Right ventricle myocardium superior (tissue), 1 donor: ENCODE data around the gene CTRB2. TPM values are rescaled to one million over a fixed set of nuclear protein-coding genes. Genes with fewer than 3 reads are reported as not detected.
"Not testable (repeated sequence)": the region's sequence is repeated elsewhere in the genome, so short reads cannot be mapped to it uniquely, and the experiment has no call there.

Experiments used
- ATAC-seq: fragments of 200-7000 bp; cut with Tn5 transposase; one replicate; pipeline ENCODE4 v1.9.1; 2020; ENCODE audit warnings: mild to moderate bottlenecking; ENCODE audit not compliant: poor library complexity
- DNase-seq: peaks from one replicate; pipeline ENCODE4 v3.0.0-alpha.2; 2020
- intact Hi-C: fragments of 100-400 bp; cut with DNase I; formaldehyde crosslinking; loops from one replicate; pipeline ENCODE4 v1.11.2; 2022
- total RNA-seq: library from RNA; stranded (reverse); fragmentation: NEBNext Ultra II Directional; extraction: Animal tissue kit (Norgen Biotek cat#: 25700); gene quantifications from one replicate; pipeline ENCODE4 v1.2.1, GENCODE V29; 2021
- donor health status: DM: no; HTN: yes; CAD: no; lungs with severe emphysema.

CTRB2 gene
- total RNA-seq, 1 donor from 2014 or later, result not detected

DNA sequence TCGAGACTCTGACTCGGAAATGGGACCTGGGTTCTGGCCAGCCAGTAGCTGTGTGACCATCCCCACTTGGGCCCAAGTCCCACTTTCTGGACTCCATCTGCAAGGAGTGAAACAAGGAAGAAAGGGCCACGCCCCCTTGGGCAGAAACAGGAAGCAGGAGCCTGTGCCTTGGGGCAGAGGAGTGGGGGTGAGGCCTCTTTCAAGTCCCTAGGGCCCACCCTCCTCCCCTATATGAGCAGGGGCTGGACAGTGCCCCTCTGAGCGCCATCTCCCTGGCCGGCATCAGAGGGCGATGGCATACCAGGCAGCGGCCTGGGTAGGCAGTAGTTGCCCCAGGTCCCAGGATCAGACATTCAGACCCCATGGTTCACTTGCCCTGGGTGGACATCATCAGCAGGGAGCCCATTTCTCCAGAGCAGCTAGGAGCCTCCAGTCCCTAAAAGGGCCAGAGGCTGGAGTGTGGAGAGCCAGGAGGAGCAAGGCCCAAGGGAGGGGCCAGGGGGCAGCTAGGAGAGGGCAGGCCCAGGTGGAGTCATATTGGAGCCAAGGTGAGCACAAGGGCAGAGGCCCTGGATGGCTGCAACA, 37.4 kb upstream of the CTRB2 start:
- ATAC-seq (no peak), DNase-seq (peak; percentile 74)
- intact Hi-C loops, result no loop called here

DNA sequence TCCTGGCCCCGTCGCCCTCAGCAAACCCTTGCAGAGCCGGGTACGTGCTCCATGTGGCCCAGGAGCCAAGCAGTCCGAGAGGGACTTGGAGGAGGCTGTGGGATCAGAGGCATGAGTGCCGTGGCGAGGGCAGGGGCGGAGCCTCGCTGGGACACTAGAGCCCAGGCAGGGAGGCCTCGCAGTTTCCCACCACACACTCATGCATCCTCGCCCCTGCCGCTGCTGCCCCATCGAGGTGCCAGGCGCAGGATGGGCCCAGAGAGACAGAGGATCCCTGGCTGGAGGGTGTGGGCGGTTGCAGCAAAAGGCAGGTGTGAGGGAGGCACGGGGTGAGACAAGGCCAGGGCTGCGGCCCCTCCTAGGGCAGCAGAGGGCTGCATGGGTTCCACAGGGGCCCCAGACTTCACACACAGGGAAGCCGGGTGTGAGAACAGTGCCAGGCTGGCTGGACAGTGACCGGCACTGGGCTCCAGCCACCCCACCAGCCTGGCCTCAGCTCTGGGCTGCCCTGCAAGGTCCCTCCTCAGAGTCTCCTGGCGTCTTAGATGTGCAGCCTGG, 36.8 kb upstream of the CTRB2 start:
- intact Hi-C loops, result no loop called here
- DNase-seq (no peak), ATAC-seq (no peak)

DNA sequence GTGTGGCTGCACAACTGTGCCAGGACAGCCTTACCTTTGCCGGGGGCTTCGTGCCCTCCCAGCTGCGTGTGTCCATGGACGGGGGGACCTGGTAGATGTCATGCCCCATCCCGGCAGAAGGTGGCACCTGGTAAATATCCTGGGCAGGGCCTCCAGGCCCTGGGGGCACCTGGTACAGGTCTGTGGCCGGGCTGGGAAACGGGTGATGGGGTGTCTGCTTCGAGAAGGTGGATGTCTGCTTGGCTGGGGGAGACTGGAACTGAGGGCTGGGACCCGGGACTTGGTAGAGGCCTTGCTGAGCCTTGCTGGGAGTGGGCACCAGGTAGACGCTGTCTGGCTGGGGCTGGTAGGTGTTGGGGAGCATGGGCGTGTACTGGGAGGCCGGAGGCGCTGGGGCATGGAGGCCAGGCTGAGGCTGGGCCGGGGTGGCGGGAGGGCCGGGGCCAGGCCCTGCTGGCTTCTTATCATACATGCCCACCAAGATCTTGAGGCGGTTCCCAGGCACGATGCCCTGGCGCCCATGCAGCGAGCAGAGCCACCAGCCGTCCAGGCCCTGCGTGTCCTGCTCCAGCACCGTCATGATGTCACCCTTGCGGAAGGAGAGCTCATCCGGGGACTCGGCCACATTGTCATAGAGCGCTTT, 35.6 kb upstream of the CTRB2 start:
- ATAC-seq, DNase-seq, intact Hi-C loops: not testable (repeated sequence)

DNA sequence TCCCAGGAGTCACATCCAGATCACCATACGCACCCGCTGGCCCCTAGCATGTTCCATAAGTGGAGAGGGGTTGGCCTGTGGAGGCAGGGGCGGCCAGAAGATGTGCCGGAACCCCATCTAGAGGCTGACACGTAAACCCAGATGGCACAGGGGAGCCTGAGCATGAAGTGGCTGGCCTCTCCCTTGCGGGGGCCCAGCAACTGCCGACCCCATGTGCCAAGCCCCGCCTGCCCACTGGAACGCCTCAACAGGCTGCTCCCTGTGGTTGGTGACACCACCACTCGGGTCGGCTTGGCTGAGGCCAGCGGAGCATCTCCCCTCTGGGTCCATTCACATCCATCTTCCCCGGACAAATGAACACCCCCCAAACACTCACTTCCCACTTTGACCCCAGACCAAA, 35.0 kb upstream of the CTRB2 start:
- DNase-seq (no peak), ATAC-seq (no peak)
- intact Hi-C loops, result no loop called here

DNA sequence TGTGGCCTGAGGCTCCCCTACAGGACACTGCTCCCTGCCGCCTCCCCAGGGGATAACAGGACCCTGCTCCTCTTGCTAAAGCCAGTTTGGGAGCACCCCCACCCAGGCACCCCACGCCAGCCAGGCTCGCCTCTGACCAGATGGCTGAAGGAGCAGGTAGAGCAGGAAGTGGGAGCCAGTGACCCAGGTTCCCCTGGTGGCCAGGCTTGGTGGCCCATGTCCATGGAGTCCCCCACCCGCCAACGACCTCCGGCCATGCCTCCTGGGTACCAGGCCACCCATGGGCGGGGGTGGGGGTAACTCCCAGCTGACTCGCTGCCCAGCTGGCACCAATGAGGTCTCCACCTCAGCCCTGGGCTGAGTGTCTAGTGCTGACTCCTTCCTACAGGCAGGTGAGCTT, 34.5 kb upstream of the CTRB2 start:
- ATAC-seq, result no peak
- intact Hi-C loops, result no loop called here
- no peak for DNase-seq

DNA sequence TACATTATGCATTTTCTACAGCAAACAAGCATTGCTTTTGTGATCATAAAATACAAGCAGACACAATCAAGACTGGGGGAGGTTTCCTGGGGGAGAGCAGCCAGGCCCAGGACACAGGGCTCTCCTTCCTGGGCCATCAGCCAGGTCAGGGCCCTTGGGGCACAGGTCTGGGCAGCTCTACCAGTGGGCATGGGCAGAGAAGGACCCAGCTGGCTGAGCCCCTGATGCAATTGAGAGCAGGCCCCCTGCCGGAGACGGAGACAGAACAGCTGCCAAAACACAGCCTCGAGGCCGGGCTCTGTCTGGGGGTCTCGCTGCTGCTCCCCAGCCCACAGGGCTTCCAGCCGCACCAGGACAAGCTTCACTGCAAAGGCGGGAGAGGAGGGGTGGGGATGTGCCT, 33.7 kb upstream of the CTRB2 start:
- ATAC-seq, DNase-seq, intact Hi-C loops: not testable (repeated sequence)

DNA sequence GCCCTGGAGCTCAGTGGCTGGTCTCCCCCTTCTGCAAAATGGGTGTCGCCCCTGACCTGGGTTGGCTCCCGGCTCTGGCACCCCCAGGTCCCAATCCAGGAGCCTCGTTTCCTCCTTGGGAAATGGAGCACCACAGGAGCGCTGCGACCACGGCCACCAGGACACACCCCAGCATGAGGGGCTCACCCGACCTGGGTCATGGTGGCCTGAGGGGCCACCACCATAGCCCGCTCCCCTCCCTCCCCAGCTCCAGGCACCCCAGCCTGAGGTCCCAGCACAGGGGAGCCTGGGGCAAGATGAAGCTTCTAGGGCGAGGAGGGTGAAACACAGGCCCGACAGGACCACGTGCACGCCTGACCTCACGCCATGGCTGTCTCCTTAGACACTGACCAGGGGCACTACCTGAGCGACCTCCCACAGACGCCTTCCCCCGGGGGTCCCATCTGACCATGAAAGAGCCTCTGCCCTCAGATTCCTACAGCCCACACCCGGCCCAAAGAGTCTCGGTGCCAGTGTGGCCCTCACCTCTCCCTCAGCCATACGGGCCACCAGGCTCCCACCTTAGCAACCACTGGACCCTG, 32.7 kb upstream of the CTRB2 start:
- DNase-seq, result no peak
- ATAC-seq, result no peak
- intact Hi-C loops, result no loop called here

DNA sequence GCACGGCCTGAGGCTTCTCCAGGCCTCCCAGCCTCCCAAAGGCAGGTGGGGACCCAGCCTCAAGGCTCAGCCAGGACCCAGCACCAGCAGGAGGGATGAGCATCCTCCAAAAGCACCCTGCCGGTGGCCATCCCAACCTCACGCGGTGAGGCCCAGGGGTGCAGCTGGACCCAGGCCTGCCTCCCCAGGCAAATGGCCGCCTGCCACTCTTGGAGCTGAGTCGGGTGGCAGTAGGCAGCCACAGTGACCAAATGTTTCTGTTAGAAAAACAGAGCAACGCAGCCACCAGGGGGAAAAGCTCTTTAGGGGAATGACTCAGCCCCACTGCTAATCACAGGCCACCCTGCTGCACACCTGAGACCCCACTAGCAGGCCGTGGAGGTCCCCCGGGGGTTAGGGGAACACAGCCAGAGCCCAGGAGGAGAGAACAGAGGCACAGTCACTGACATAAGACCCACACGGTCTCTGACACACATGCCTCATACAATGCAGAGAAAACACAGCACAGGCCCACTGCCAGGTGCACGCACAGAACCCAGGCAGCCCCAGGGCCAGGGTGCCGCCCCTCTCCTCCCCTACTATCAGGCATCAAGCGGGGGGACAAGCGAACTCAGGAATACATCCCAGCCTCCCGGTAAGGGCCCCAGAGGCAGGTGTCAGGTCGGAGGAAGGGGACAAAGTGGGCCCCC, 32.0 kb upstream of the CTRB2 start:
- ATAC-seq, result peak; percentile 21
- no peak for DNase-seq
- intact Hi-C loops, result no loop called here

DNA sequence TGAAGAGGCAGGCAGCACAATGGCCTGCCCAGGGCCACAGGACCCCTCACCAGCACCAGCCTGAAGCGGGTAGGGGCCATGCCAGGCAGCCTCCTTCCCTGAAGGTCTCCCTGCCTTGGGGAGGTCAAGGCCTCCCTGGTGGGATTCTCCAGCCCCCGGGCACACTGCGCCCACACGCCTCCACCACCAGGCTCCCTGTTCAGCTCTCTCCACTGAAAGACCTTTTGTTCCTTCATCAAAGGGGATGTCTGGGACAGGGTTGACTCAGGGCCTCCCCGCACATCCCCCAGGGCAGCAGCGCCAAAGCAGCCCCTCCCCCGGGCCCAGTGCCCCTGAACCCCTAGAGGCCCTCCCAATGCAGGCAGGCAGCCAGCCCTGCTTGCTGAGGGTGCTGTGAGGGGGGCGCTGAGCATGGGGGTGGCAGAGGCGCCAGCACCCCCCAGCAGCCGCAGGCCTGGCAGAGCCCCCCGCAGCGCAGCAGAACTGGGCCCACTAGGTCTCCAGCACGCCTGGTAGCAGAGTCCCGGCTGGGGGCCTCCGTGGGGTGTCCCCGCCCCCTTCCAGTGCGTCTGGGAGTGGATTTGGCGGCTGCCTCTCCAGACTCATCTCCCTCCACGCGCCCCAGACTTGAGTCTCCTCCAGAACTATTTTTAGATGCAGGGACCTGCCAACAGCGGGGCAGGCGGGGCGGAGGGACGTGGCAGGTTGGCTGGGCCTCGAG, 31.3 kb upstream of the CTRB2 start:
- intact Hi-C loops, result no loop called here
- ATAC-seq, result peak; percentile 81
- DNase-seq, result peak; percentile 86

DNA sequence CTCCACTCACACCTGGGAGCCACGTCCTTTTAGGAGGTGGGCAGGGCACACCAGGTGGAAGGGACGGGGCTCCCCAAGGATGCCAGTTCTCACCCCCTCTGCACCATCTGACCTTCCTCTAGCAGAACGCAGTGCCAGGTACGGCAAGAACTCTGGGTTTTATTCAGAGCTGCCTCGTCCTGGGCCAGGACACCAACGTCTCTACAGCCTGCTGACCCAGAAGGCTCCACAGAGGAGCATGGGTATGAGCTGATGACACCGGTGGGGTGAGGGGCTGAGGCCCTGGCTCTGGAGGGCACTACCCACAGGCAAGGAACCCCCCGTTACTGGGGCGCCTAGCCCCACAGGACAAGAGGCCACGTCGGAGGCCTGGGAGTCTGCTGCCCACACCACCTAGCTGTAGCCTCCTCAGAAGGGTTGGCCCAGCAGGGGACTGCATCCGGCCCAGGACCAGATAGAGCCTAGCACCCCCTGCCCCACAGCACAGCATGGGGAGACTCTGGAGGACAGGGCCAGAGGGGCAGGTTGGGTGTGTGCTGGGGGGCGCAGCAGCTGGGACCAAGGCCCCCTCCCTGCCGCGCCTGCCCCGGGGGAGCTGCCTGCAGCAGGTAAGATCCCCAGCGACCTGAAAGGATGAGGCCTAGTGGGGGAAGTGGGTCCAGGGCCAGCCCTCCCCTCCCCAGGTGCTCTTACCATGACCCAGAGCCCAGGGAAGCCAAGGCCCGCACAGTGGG, 30.6 kb upstream of the CTRB2 start:
- ATAC-seq (no peak), DNase-seq (no peak)
- intact Hi-C loops, result no loop called here

DNA sequence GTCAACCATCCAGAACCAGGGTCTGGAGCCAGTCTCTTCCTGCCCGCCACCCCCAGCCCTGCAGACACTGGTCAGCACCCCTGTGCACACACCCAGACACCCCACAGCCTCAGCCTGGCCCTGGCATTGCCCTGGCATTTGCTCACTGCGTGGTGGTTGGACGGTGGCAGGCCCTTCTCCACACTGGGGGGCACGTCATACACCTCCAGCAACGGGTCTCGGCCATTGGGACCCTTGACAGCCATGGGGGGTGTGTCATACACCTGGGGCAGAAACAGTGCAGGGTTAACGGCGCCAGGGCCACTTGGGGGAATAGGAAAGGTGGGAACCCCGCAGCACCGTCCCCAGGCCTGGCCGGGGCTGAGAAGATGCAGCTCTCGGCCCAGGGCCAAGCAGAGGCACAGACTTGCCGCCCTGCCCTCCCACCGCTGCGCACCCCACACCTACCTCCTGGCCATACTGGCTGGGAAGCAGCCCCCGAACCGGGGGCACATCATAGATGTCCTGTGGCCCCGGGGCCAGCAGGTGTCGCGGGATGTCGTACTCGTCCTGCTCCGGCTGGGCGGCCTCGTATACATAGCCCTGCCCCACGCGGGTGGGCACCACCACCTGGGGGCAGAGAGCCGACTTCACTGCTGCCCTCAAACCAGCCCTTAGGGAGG, 29.9 kb upstream of the CTRB2 start:
- intact Hi-C loops, result no loop called here
- DNase-seq (no peak), ATAC-seq (no peak)

DNA sequence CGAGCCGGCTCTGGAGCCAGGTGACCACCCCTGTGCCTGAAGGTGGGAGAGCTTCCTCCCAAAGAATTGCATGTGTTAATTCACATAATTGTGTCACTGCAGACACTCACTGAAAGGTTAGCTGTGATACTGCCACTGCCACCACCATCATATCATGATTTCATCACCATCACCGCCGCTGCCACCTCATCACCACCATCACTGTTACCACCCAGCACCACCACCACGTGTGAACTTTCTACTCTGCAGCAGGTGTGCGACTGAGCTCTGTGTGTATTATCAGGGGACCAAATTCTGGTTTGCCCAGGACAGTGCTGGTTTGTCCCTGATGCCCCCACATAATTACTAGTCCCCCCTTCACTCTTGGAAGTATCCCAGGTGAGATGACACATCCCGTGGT, 29.3 kb upstream of the CTRB2 start:
- no peak for DNase-seq
- ATAC-seq, result no peak

DNA sequence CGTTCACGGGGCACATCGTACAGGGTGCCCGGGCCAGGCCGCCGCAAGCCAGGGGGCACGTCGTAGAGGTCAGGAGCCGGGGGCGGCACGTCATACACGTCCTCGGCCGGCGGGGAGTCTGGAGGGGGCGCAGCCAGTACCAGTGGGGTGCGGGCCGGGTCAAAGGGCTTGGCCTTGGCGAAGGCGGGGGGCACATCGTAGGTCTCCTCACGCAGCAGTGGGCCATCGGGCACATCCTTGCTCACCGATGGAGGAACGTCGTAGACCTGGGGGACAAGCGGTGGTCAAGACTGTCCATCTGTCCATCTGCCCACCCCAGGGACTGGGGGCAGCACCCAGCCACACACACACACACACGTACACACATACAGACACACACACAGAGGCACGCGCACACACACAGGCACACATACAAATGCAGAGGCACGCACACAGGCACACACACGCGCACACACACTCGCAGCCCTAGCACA, 28.8 kb upstream of the CTRB2 start:
- ATAC-seq, result no peak
- DNase-seq, result no peak
- intact Hi-C loops, result no loop called here

More for the DNA sequence above, 29.3 kb upstream of the CTRB2 start:
- intact Hi-C loops, result no loop called here

DNA sequence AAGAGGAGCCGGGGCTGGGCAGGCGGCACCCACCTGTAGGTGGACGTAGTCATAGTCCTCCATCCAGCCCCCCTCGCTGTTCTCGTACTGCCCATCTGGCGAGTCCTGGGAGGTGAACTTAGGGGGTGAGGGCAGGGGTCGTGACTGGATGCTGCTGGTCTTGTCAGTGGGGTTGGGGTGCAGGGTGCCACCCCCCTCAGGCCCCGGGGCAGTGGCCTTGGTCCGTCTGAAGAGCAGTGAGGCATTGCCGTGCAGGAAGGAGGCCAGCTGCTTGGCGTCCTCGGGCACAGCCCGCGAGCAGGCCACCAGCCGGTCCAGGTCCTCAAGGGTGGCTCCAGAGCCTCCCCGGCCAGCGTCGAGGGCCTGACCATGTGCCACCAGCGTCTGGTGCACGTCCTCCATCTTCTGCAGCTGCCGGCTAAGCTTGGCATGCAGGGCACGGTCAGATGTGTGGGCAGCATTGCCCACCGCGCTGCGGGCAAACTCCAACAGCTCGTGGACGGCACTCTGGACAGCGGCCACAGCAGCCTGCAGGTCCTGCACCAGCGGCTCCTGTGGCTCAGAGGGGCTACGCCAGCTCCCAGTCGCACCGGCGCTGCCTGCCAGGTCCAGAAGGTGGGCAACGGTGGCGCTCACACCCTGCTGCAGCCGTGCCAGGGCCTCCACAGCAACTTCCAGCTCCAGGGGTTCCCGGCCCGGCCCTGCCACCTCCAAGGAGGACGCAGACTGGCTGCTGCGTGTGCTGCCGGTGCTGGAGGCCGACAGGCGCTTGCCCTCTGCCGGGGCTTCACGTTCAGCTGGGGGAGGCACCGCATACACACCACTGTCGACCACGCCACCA, 28.1 kb upstream of the CTRB2 start:
- DNase-seq (no peak), ATAC-seq (no peak)
- intact Hi-C loops, result loop anchor here (5.0 kb wide), 1 partner anchor 152 kb away; no protein-coding TSS in a partner anchor

DNA sequence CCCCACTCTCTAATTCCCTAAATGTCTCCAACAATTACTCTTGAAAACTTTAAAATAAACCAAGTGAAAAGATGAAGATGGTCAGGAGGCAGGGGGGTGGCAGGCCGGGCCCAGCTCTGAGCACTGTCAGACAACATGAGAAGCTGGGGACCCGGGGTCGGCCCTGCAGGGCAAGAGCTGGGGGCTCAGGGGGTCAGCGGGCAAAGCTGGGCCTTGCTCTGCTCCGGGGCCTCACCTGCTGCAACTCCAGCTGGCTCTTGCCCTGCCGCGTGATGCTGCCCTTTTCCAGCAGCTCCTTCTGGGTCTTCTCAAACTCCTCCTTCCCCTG, 26.6 kb upstream of the CTRB2 start:
- ATAC-seq (no peak), DNase-seq (no peak)
- intact Hi-C loops, result loop anchor here (5.0 kb wide), 1 partner anchor 154 kb away; no protein-coding TSS in a partner anchor

DNA sequence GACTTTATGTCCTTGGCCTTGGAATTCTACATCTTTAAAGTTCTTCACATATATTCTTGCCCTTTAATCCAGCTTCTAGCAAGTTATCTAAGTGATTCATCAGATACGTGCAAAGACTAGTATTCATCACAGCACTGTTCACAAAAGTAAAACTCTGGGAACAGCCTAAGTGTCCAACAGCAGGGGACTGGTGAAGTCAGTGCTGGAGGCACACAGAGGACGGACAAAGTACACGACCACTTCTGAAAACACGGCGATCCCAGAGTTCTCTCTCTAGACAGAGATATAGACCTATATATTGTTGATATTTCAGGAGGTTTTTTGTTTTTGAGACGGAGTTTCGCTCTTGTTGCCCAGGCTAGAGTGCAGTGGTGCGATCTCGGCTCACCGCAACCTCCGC, 24.6 kb upstream of the CTRB2 start:
- ATAC-seq, result no peak
- DNase-seq, result no peak
- intact Hi-C loops, result loop anchor here (5.0 kb wide), 1 partner anchor 156 kb away; no protein-coding TSS in a partner anchor
